Measurements from ENCODE around the gene ZNF407.

DNA sequence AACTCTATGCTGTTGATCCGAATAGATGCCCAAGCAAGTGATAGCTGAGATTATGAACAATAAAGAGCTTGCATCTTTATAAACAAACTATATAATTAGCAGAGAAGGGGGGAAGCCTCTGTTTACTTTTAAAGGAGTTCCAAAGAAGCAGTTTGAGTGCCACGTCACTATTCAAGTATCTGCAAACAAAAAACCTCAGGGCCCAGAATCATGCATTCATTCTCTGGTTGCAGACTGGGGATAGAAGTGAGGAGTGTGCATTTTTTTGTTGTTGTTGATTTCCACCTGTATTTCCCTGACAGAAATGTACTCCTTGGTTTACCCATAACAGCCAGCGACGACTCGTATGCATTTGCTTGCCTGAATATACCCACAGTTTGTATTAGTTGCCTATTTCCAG is 347.0 kb downstream of the ZNF407 start:
- no peak for TF ChIP-seq TAF1 (conservative IDR thresholded peaks at IDR 0.05)
- TF ChIP-seq, protein P1, sequence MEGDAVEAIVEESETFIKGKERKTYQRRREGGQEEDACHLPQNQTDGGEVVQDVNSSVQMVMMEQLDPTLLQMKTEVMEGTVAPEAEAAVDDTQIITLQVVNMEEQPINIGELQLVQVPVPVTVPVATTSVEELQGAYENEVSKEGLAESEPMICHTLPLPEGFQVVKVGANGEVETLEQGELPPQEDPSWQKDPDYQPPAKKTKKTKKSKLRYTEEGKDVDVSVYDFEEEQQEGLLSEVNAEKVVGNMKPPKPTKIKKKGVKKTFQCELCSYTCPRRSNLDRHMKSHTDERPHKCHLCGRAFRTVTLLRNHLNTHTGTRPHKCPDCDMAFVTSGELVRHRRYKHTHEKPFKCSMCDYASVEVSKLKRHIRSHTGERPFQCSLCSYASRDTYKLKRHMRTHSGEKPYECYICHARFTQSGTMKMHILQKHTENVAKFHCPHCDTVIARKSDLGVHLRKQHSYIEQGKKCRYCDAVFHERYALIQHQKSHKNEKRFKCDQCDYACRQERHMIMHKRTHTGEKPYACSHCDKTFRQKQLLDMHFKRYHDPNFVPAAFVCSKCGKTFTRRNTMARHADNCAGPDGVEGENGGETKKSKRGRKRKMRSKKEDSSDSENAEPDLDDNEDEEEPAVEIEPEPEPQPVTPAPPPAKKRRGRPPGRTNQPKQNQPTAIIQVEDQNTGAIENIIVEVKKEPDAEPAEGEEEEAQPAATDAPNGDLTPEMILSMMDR (IDR thresholded peaks at IDR 0.05; ENCODE audit: low read depth, low read length, missing input control), result no peak
- no peak for TF ChIP-seq GABPA (IDR thresholded peaks at IDR 0.05 in 1 of 2, conservative IDR thresholded peaks at IDR 0.05 in 1 of 2)
- TF ChIP-seq JUND (IDR thresholded peaks at IDR 0.05), result no peak
- TF ChIP-seq RXRA (IDR thresholded peaks at IDR 0.05), result no peak
